HepG2 (cell line): Measurements from ENCODE around the gene ALPK3. TPM values are rescaled to one million over a fixed set of nuclear protein-coding genes. Genes with fewer than 3 reads are reported as not detected.

Experiments used
- BRD4 ChIP-seq: sonication (generic); formaldehyde crosslinking; IDR thresholded peaks from 2 replicates; pipeline ENCODE4 v1.4.0; 2020; ENCODE audit warnings: missing genetic modification reagents
- CHD4 ChIP-seq: fragments of 200-600 bp; sonication (generic); IDR thresholded peaks from 2 replicates; pipeline ENCODE4 v1.7.0; 2017; ENCODE audit warnings: mild to moderate bottlenecking, low read length, borderline replicate concordance
- CREBL2 ChIP-seq: sonication (generic); formaldehyde crosslinking; IDR thresholded peaks from 2 replicates; pipeline ENCODE4 v1.8.1; 2023; ENCODE audit warnings: missing genetic modification reagents, mild to moderate bottlenecking, borderline replicate concordance
- ELF3 ChIP-seq: IDR thresholded peaks from 2 replicates; pipeline ENCODE4 v1.6.1; 2016; ENCODE audit warnings: missing genetic modification reagents, missing compliant biosample characterization
- IRF1 ChIP-seq: sonication (generic); formaldehyde crosslinking; IDR thresholded peaks from 2 replicates; pipeline ENCODE4 v1.4.0; 2020; ENCODE audit warnings: low read depth, mild to moderate bottlenecking, missing genetic modification reagents
- KDM5A ChIP-seq: fragments of 200-600 bp; sonication (generic); IDR thresholded peaks from 2 replicates; pipeline ENCODE4 v1.7.0; 2018; ENCODE audit warnings: antibody characterized with exemption, mild to moderate bottlenecking, low read length, borderline replicate concordance
- KDM5B ChIP-seq: sonication (generic); formaldehyde crosslinking; IDR thresholded peaks from 2 replicates; pipeline ENCODE4 v1.4.0; 2020; ENCODE audit warnings: missing genetic modification reagents, mild to moderate bottlenecking, borderline replicate concordance
- KLF15 ChIP-seq: sonication (generic); formaldehyde crosslinking; IDR thresholded peaks from 2 replicates; pipeline ENCODE4 v1.8.1; 2023; ENCODE audit warnings: borderline replicate concordance, mild to moderate bottlenecking, inconsistent platforms, missing genetic modification reagents, mixed read lengths
- MED1 ChIP-seq: sonication (generic); formaldehyde crosslinking; IDR thresholded peaks from 2 replicates; pipeline ENCODE4 v1.4.0; 2020; ENCODE audit warnings: missing genetic modification reagents
- MXD4 ChIP-seq: IDR thresholded peaks from 2 replicates; pipeline ENCODE4 v1.6.1; 2016; ENCODE audit warnings: mild to moderate bottlenecking, missing biosample characterization, missing genetic modification reagents
- PAF1 ChIP-seq: IDR thresholded peaks from 2 replicates; pipeline ENCODE4 v1.6.1; 2016; ENCODE audit warnings: missing genetic modification reagents, missing compliant biosample characterization
- PATZ1 ChIP-seq: sonication (generic); formaldehyde crosslinking; IDR thresholded peaks from 2 replicates; pipeline ENCODE4 v1.4.0; 2020; ENCODE audit warnings: missing genetic modification reagents
- PHF8 ChIP-seq: sonication (generic); formaldehyde crosslinking; IDR thresholded peaks from 2 replicates; pipeline ENCODE4 v1.5.0; 2020; ENCODE audit warnings: missing genetic modification reagents
- PRMT3 ChIP-seq: sonication (generic); formaldehyde crosslinking; IDR thresholded peaks from 2 replicates; pipeline ENCODE4 v1.8.1; 2022; ENCODE audit warnings: low read depth, mild to moderate bottlenecking, moderate library complexity, missing genetic modification reagents, borderline replicate concordance
- RAD21 ChIP-seq: fragments of 450-650 bp; formaldehyde crosslinking; IDR thresholded peaks from 2 replicates; pipeline ENCODE4 v1.5.0; 2020; ENCODE audit warnings: mild to moderate bottlenecking
- SCMH1 ChIP-seq: sonication (generic); formaldehyde crosslinking; IDR thresholded peaks from 2 replicates; pipeline ENCODE4 v1.9.0; 2021; ENCODE audit warnings: missing genetic modification reagents, mild to moderate bottlenecking, borderline replicate concordance
- SIN3A ChIP-seq: IDR thresholded peaks from 2 replicates; pipeline ENCODE4 v1.6.1; 2011; ENCODE audit warnings: low read depth, mild to moderate bottlenecking, control low read depth, low read length, borderline replicate concordance
- SRSF9 ChIP-seq: fragments of 200-400 bp; formaldehyde crosslinking; IDR thresholded peaks from 2 replicates; pipeline ENCODE4 v1.6.1; 2018; ENCODE audit warnings: borderline replicate concordance, mild to moderate bottlenecking, low read depth, low read length; ENCODE audit not compliant: insufficient read depth, poor library complexity, severe bottlenecking
- TFE3 ChIP-seq: IDR thresholded peaks from 2 replicates; pipeline ENCODE4 v1.6.1; 2016
- XRCC5 ChIP-seq: fragments of 200-400 bp; formaldehyde crosslinking; optimal IDR thresholded peaks from 2 replicates; pipeline ENCODE3; 2017; ENCODE audit warnings: mild to moderate bottlenecking, low read length
- YY1 ChIP-seq: IDR thresholded peaks from 2 replicates; pipeline ENCODE4 v1.6.1; 2011; ENCODE audit warnings: low read length, low read depth, moderate library complexity, mild to moderate bottlenecking; ENCODE audit not compliant: insufficient read depth, insufficient replicate concordance
- ZBTB34 ChIP-seq: sonication (generic); formaldehyde crosslinking; IDR thresholded peaks from 2 replicates; pipeline ENCODE4 v1.8.0; 2022; ENCODE audit warnings: mild to moderate bottlenecking, missing genetic modification reagents
- ZBTB42 ChIP-seq: sonication (generic); formaldehyde crosslinking; IDR thresholded peaks from 2 replicates; pipeline ENCODE4 v1.5.0; 2020; ENCODE audit warnings: mild to moderate bottlenecking, missing genetic modification reagents
- ZNF256 ChIP-seq: sonication (generic); formaldehyde crosslinking; conservative IDR thresholded peaks from 2 replicates; pipeline ENCODE4 v1.4.0; 2020; ENCODE audit warnings: missing genetic modification reagents
- ZNF451 ChIP-seq: sonication (generic); formaldehyde crosslinking; IDR thresholded peaks from 2 replicates; pipeline ENCODE4 v1.5.0; 2020; ENCODE audit warnings: mild to moderate bottlenecking, missing genetic modification reagents
- ZNF557 ChIP-seq: sonication (generic); formaldehyde crosslinking; IDR thresholded peaks from 2 replicates; pipeline ENCODE4 v1.4.0; 2020; ENCODE audit warnings: missing genetic modification reagents
- polyA plus RNA-seq, 8 experiments: library from polyadenylated mRNA; depleted of rRNA in 3 of 8; stranded (reverse) in 7 of 8; unstranded in 1 of 8; fragments of >200 nt; fragmentation: Illumina TruSeq in 4 of 8; extraction: Trizol in 4 of 8; gene quantifications; 2 replicates each; pipeline versions ENCODE4 v1.2.1 to v1.2.3, GENCODE V29; 2011 to 2016; ENCODE audit warnings: low read depth in 4 of 8, missing spikeins in 1 of 8, mixed read lengths in 1 of 8; ENCODE audit not compliant: insufficient read depth in 1 of 8
- total RNA-seq, 5 experiments: library from RNA; depleted of rRNA; stranded (reverse); fragments of >200 nt; fragmentation: Illumina TruSeq; extraction: Trizol; gene quantifications; 2 replicates each; pipeline ENCODE4 v1.2.3, GENCODE V29; 2016; ENCODE audit warnings: low read depth in 1 of 5

Gene ALPK3
- total and polyA plus RNA-seq, 2 of the 13 experiments (the other 11 are each of a cell fraction or from before 2014, with no cell fraction given): 0.04 to 0.42 TPM

GRCh38 chr15:84826369-84826823 lies 9.2 kb downstream of the ALPK3 start (continued):
- TF ChIP-seq TFE3 (CRISPR knock-in tag) (no peak), ZNF557 (no peak), SCMH1 (CRISPR knock-in tag) (no peak), PRMT3 (CRISPR knock-in tag) (no peak), YY1 (peak; percentile 29), ZBTB34 (CRISPR knock-in tag) (no peak), PHF8 (CRISPR knock-in tag) (no peak; the same call in 1 of the 2 replicates), PAF1 (no peak), ZBTB42 (CRISPR knock-in tag) (no peak), CREBL2 (no peak), PATZ1 (CRISPR knock-in tag) (peak; percentile 56), KDM5A (no peak), RAD21 (CRISPR knock-in tag) (peak; percentile 60), CHD4 (no peak), XRCC5 (peak; percentile 62), MXD4 (CRISPR knock-in tag) (0 out of 2 replicates have a peak, but pooled peaks have one; percentile 54), KDM5B (CRISPR knock-in tag) (peak; percentile 21; the same call in 1 of the 2 replicates), SIN3A (no peak), IRF1 (CRISPR knock-in tag) (no peak), ZNF256 (CRISPR knock-in tag) (no peak), BRD4 (CRISPR knock-in tag) (no peak), ZNF451 (no peak), SRSF9 (no peak), ELF3 (CRISPR knock-in tag) (no peak), MED1 (CRISPR knock-in tag) (no peak), KLF15 (no peak)
